Esophagus muscularis mucosa (tissue), 4 donors: ENCODE measurements around the gene HOXC5.

Source experiments
- CTCF ChIP-seq, 3 experiments: fragments of 200-600 bp in 2 of 3; fragments of 450-650 bp in 1 of 3; sonication (generic) in 2 of 3; IDR thresholded peaks; one replicate each; pipeline ENCODE4 v1.5.1; 2017 to 2019; ENCODE audit warnings: antibody characterized with exemption in 3 of 3, mild to moderate bottlenecking in 2 of 3, moderate library complexity in 1 of 3
- EP300 ChIP-seq: sonication (generic); formaldehyde crosslinking; IDR thresholded peaks from one replicate; pipeline ENCODE4 v1.6.1; 2017; ENCODE audit warnings: antibody characterized with exemption
- POLR2A ChIP-seq: fragments of 450-650 bp; IDR thresholded peaks from one replicate; pipeline ENCODE4 v1.6.1; 2017; ENCODE audit warnings: antibody characterized with exemption, moderate library complexity, mild to moderate bottlenecking, low read depth

GRCh38 chr12:54065677-54066076 is 32.8 kb downstream of the HOXC5 start:
- TF ChIP-seq CTCF (IDR thresholded peaks at IDR 0.05) = no peak
- no peak for TF ChIP-seq POLR2A
- TF ChIP-seq EP300 = no peak
